Diencephalon (tissue), 1 donor: ENCODE measurements around the gene SBDS. TPM values are rescaled to one million over a fixed set of nuclear protein-coding genes. Genes with fewer than 3 reads are reported as not detected.

Source experiments
- small RNA-seq: library from RNA; depleted of rRNA; stranded (forward); fragments of <200 nt; gene quantifications from one replicate; pipeline ENCODE3, GENCODE V24; 2014
- total RNA-seq: library from RNA; depleted of rRNA; stranded (reverse); fragments of >200 nt; gene quantifications from one replicate; pipeline ENCODE4 v1.2.3, GENCODE V29; 2014

SBDS gene
- total RNA-seq: 65.0 TPM

DNA sequence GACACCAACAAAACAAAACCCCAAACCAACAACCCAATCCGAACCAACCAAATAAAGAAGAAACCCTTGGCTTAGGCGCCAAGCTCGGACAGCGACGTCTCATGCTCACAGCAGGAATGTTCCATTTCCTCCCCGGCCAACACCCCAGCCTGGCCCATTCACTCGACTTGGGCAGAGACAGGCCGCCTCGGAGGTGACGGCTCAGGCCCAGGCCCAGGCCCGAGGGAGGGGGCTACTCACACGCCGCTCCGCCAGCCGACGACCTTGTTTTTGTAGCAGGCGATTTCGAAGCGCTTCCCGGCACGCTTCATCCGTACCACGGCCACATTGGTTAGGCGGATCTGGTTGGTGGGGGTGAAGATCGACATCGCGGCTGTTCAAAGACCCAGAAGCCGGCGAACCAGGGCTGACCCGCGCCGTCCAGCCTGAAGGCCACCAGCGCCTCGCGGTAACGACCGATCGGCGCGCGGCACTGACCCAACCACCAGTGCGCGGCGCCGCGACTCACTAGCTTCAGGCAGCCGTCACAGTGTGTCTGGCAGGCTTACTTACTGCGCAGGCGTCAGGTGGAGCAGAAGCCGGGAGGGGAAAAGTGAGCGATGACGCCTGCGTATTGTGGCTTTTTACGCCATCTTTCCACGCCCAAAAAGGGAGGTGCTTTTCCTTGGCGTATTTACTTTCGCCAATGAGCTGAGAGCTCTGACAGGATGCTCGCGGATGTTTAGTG is at the start of gene SBDS:
Gene SBDS (minus strand): TSS at position 537 of the 727 bp plus-strand sequence. CDS start 169 bp downstream, at position 368.

DNA sequence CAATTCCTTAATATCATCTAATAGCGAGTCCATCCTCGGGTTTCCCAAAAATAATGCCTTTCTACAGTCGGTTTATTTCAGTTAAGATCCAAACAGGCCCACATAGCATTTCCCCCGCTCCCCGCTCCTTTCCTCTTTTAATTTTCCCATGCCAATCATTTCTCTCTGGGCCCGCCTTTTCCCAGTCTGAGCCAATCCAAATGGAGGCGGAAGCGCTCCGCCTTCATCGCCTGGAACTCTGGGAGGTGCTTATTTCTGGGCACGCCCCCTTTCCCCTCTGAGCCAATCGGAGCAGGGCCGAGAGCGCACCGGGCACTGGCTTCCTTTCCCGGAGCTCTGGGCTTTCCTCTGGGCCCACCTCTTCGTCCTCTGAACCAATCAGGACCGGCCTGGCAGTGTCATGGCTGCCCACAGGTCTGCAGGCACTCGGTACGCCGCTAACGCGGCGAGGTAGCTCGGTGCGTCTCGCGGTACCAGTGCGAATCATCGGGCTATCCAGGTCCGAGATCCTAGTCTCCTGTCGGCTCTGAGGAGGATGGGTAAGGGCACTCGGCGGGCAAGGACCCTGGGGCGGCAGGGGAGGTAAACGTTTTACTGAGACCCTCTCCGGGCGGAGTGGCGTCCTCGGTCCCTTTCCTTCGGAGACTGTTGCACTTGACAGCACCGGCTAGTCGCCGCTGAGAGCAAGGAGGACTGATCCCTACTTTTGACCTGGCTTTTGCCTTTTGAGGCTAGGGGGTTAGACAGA is 1.2 kb upstream of the SBDS start, which contains the start of gene TYW1:
Gene TYW1 (plus strand): TSS at position 390 of the 748 bp plus-strand sequence. CDS start 146 bp downstream, at position 536.

Small RNA genes within 50 kb of the gene (small RNA-seq; reads per million reads assigned to genes)
- gene RN7SL43P: not detected

Other genes starting within 250 kb of the SBDS start
- 69.9 TPM for gene TMEM248, start 74.4 kb downstream of the SBDS start, total RNA-seq
- 16.4 TPM for gene TYW1, start 1.2 kb upstream of the SBDS start, total RNA-seq